Fibroblast of villous mesenchyme (primary cell): ENCODE data around the gene SLC7A11. TPM values are rescaled to one million over a fixed set of nuclear protein-coding genes. Genes with fewer than 3 reads are reported as not detected.

Source experiments
- DNase-seq: peaks from one replicate; pipeline ENCODE4 v3.0.0-alpha.2; 2010; ENCODE audit warnings: low read depth
- H3K4me3 ChIP-seq: 2 replicates; pipeline ENCODE4 v1.5.1; 2011; ENCODE audit warnings: low read depth, mild to moderate bottlenecking, low read length
- total RNA-seq: library from RNA; depleted of rRNA; stranded (reverse); fragments of >200 nt; gene quantifications from 2 replicates; pipeline ENCODE4 v1.2.3, GENCODE V29; 2012
- TF ChIP-seq, protein P1 (sequence below): IDR thresholded peaks from 2 replicates; pipeline ENCODE4 v1.5.1; 2012; ENCODE audit warnings: low read depth, mild to moderate bottlenecking, low read length; ENCODE audit not compliant: insufficient read depth

SLC7A11 gene
- total RNA-seq, 1 donor, result 94.1 TPM

GRCh38 chr4:138275216-138275615, 33.1 kb upstream of the SLC7A11 start:
- TF ChIP-seq, protein P1, sequence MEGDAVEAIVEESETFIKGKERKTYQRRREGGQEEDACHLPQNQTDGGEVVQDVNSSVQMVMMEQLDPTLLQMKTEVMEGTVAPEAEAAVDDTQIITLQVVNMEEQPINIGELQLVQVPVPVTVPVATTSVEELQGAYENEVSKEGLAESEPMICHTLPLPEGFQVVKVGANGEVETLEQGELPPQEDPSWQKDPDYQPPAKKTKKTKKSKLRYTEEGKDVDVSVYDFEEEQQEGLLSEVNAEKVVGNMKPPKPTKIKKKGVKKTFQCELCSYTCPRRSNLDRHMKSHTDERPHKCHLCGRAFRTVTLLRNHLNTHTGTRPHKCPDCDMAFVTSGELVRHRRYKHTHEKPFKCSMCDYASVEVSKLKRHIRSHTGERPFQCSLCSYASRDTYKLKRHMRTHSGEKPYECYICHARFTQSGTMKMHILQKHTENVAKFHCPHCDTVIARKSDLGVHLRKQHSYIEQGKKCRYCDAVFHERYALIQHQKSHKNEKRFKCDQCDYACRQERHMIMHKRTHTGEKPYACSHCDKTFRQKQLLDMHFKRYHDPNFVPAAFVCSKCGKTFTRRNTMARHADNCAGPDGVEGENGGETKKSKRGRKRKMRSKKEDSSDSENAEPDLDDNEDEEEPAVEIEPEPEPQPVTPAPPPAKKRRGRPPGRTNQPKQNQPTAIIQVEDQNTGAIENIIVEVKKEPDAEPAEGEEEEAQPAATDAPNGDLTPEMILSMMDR, result no peak
- no peak for DNase-seq
- H3K4me3 ChIP-seq, result no peak overlapping the region

GRCh38 chr4:138269175-138269574, 27.0 kb upstream of the SLC7A11 start:
- no peak overlapping the region for H3K4me3 ChIP-seq
- no peak for DNase-seq
- TF ChIP-seq, protein P1, result no peak

DNA sequence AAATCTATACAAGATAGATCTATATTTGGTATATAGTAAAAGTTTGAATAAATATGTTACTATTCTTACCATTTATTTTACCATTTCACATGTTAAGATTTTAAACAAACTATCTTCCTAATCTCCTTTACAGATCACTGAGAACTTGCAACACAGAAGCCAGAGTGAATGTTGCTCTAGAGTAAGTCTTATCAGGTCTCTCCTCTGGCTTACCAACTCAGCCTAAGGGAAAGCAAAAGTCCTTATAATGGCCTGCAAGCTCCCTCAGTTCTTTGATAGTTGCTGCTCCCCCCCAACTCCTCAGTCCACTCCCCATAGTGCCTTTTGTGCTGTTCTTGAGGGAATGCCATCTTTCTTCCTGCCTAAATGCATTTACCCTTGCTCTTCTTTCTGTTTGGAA, 25.7 kb upstream of the SLC7A11 start:
- peak; percentile 26 for DNase-seq
- TF ChIP-seq, protein P1, result no peak
- no peak overlapping the region for H3K4me3 ChIP-seq

DNA sequence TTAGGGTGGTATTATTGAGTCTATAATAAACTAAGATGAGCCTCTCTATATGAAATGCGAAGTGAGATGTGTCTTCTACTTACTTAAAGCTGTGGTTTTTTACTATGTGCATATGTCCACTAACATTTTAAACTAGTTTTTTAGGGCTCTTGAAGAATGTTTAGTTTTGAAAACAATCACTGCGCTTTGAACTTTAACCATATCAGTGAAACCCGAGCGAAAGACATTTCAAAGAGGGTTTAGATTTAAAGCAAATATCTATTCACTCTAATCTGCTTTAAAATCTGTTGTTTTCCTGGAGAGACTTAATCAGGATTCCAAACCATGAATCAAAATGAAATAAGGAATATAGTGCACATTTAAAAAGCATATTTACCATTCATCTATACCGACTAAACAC, 24.8 kb upstream of the SLC7A11 start:
- H3K4me3 ChIP-seq, result no peak overlapping the region
- TF ChIP-seq, protein P1, result no peak
- DNase-seq, result no peak

DNA sequence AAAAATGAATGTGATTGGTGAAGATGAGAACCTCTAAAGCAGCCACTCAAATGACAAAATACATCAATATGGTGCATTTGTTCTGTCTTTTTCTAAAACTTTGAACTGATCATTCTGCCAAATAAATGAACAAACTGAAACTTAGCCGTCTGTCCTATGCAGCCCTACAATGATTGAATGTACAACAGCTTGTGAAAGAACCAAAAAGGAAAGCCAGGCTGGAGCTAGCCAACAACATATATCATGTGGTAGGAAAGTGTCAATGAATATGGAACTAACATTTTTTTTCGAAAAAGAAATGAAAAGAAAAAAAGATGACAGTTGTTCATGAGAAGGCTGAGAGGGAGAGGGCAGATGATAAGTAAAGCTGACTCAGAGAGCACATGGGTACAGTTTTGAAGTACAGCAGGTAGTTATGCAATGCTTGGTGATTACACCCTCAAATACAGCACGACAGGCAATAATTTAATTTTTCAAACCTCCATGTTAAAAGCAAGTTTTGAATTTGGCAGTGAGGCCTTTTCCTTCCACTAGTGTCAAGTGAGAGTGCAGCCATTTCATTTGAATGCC, 21.2 kb upstream of the SLC7A11 start:
- H3K4me3 ChIP-seq, result no peak overlapping the region
- TF ChIP-seq, protein P1, result no peak
- peak; percentile 54 for DNase-seq

DNA sequence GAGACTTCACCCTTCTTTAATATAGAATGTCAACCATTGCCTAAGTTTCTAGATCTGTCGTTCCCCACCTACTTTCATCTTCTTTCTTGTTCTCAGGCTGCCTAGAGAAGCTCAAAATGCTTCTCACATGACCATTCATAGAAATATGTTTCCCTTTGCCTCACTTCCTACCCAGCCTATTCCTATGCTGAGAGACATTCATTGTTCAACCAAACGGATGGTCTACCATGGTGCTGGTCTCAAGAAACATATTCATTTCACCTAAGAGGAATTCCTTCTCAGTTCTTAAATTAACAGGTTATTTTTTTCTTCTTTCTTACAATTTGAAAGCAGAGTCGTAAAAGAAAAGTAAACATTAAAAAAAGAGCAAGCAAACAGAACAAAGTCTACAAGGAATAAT, 20.3 kb upstream of the SLC7A11 start:
- DNase-seq, result no peak
- TF ChIP-seq, protein P1, result no peak
- no peak overlapping the region for H3K4me3 ChIP-seq

- H3K4me3 ChIP-seq, result no peak overlapping the region
- TF ChIP-seq, protein P1, result no peak
- no peak for DNase-seq
Observed at GRCh38 chr4:138262030-138262429, 19.9 kb upstream of the SLC7A11 start.
